Loucy (cell line): ENCODE results near the gene GAREM1.

Experiments used
- H2AFZ ChIP-seq: fragments of 200-600 bp; sonication (generic); 2 replicates; pipeline ENCODE4 v1.6.0; 2016; ENCODE audit warnings: antibody characterized with exemption, mild to moderate bottlenecking, low read length, moderate library complexity
- H3F3A ChIP-seq: fragments of 200-600 bp; 2 replicates; pipeline ENCODE4 v1.6.0; 2016; ENCODE audit warnings: antibody characterized with exemption, low read depth, mild to moderate bottlenecking
- H3K27me3 ChIP-seq: fragments of 200-600 bp; sonication (generic); 2 replicates; pipeline ENCODE4 v1.6.1; 2014; ENCODE audit warnings: low read length, mild to moderate bottlenecking; ENCODE audit not compliant: insufficient read depth, poor library complexity, severe bottlenecking
- H3K36me3 ChIP-seq: fragments of 200-600 bp; sonication (generic); 2 replicates; pipeline ENCODE4 v1.6.1; 2016; ENCODE audit warnings: low read length; ENCODE audit not compliant: insufficient read depth
- H3K4me1 ChIP-seq: fragments of 200-600 bp; sonication (generic); 2 replicates; pipeline ENCODE4 v1.5.1; 2014; ENCODE audit warnings: low read length, mild to moderate bottlenecking; ENCODE audit not compliant: insufficient read depth, poor library complexity, severe bottlenecking
- H3K4me2 ChIP-seq: fragments of 200-600 bp; sonication (generic); 2 replicates; pipeline ENCODE4 v1.6.0; 2014; ENCODE audit warnings: antibody characterized with exemption, low read length, low read depth, mild to moderate bottlenecking; ENCODE audit not compliant: poor library complexity, severe bottlenecking
- H3K4me3 ChIP-seq: fragments of 200-600 bp; sonication (generic); 2 replicates; pipeline ENCODE4 v1.5.1; 2014; ENCODE audit warnings: low read length, mild to moderate bottlenecking, mixed read lengths; ENCODE audit not compliant: poor library complexity, severe bottlenecking
- H3K79me2 ChIP-seq: fragments of 200-600 bp; sonication (generic); 2 replicates; pipeline ENCODE4 v1.6.1; 2014; ENCODE audit warnings: low read length; ENCODE audit not compliant: insufficient read depth
- H3K9ac ChIP-seq: fragments of 200-600 bp; sonication (generic); 2 replicates; pipeline ENCODE4 v1.6.0; 2014; ENCODE audit warnings: mild to moderate bottlenecking, low read depth, low read length, moderate library complexity; ENCODE audit not compliant: poor library complexity, severe bottlenecking
- H3K9me2 ChIP-seq: fragments of 200-600 bp; sonication (generic); replicated peaks from 2 replicates; pipeline ENCODE4 v1.6.1; 2016; ENCODE audit warnings: low read depth, low read length, mixed read lengths
- H3K9me3 ChIP-seq: fragments of 200-600 bp; sonication (generic); 2 replicates; pipeline ENCODE4 v1.6.1; 2014; ENCODE audit warnings: mild to moderate bottlenecking, antibody characterized with exemption, low read length, low read depth; ENCODE audit not compliant: insufficient read depth
- H4K20me1 ChIP-seq: fragments of 200-600 bp; sonication (generic); 2 replicates; pipeline ENCODE4 v1.6.0; 2014; ENCODE audit warnings: antibody characterized with exemption, low read length, mild to moderate bottlenecking; ENCODE audit not compliant: insufficient read depth, poor library complexity, severe bottlenecking
- CTCF ChIP-seq: fragments of 200-600 bp; sonication (generic); conservative IDR thresholded peaks from 2 replicates; pipeline ENCODE4 v1.5.1; 2014; ENCODE audit warnings: mild to moderate bottlenecking, antibody characterized with exemption, low read length
- EZH2phosphoT487 ChIP-seq: fragments of 200-600 bp; IDR thresholded peaks from 2 replicates; pipeline ENCODE4 v1.6.1; 2018; ENCODE audit warnings: antibody characterized with exemption, mild to moderate bottlenecking, moderate library complexity, borderline replicate concordance

GAREM1 gene

GRCh38 chr18:32351032-32351431 lies 119.7 kb downstream of the GAREM1 start:
- H4K20me1 ChIP-seq = no peaks in the 10 kb centered on the region
- H3K9ac ChIP-seq = no peak overlapping the region
- no peaks in the 10 kb centered on the region for H3K4me1 ChIP-seq
- H2AFZ ChIP-seq = no peak overlapping the region
- no peaks in the 10 kb centered on the region for H3K36me3 ChIP-seq
- no peak overlapping the region for H3K4me3 ChIP-seq
- H3K9me3 ChIP-seq = no peaks in the 10 kb centered on the region
- no peak overlapping the region for H3K4me2 ChIP-seq
- no peaks in the 10 kb centered on the region for H3F3A ChIP-seq
- no peak for TF ChIP-seq CTCF
- TF ChIP-seq EZH2phosphoT487 = no peak
- no peaks in the 10 kb centered on the region for H3K79me2 ChIP-seq
- no peaks in the 10 kb centered on the region for H3K9me2 ChIP-seq
- no peaks in the 10 kb centered on the region for H3K27me3 ChIP-seq

DNA sequence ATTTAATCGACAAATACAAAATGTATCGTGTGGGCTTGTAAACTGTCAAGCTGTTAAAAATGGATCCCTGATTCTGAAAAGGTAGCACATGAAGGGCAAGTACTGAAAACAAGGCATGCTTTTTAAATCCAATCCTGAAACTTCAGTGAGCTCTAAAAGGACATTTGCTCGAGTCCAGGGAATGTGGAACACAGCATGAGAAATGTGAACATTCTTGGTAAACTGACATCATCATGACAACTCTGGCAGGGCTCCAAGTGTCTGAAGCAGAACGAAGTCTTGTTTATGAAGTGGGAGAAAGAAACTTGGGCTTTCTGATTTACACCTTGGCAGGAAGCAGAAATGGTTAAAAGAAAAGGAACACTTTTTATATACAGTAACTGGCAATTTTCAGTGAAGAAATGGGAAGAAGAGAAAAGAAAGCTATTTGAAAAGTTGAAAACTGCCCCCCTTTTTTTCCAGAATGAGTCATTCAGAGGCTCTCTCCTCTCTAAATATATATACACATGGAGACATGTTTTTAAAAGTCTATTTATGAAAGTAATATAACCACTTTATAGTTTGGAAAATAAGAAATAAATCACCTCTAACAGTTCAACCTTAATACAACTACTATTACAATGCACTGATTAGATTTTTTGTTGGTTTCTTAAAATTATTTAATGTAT lies 120.8 kb downstream of the GAREM1 start:
- H3K79me2 ChIP-seq = no peaks in the 10 kb centered on the region
- no peaks in the 10 kb centered on the region for H4K20me1 ChIP-seq
- no peaks in the 10 kb centered on the region for H3K9me2 ChIP-seq
- H3K4me1 ChIP-seq = no peaks in the 10 kb centered on the region
- no peak for TF ChIP-seq CTCF
- no peak for TF ChIP-seq EZH2phosphoT487
- H3K36me3 ChIP-seq = no peaks in the 10 kb centered on the region
- no peak overlapping the region for H3K4me3 ChIP-seq
- H2AFZ ChIP-seq = no peak overlapping the region
- no peaks in the 10 kb centered on the region for H3K9me3 ChIP-seq
- no peak overlapping the region for H3K9ac ChIP-seq
- no peaks in the 10 kb centered on the region for H3K27me3 ChIP-seq
- no peaks in the 10 kb centered on the region for H3F3A ChIP-seq
- no peak overlapping the region for H3K4me2 ChIP-seq

GRCh38 chr18:32346671-32347070 lies 124.0 kb downstream of the GAREM1 start:
- no peaks in the 10 kb centered on the region for H3K4me1 ChIP-seq

More at GRCh38 chr18:32346671-32347070, 124.0 kb downstream of the GAREM1 start:
- no peaks in the 10 kb centered on the region for H3K9me3 ChIP-seq
- no peaks in the 10 kb centered on the region for H4K20me1 ChIP-seq
- H3K79me2 ChIP-seq = no peaks in the 10 kb centered on the region
- H3K4me3 ChIP-seq = no peak overlapping the region
- no peak overlapping the region for H3K9ac ChIP-seq
- H3K27me3 ChIP-seq = no peaks in the 10 kb centered on the region
- no peak overlapping the region for H2AFZ ChIP-seq
- no peaks in the 10 kb centered on the region for H3K36me3 ChIP-seq
- H3F3A ChIP-seq = no peaks in the 10 kb centered on the region
- TF ChIP-seq EZH2phosphoT487 = no peak
- TF ChIP-seq CTCF = no peak
- no peak overlapping the region for H3K4me2 ChIP-seq
- H3K9me2 ChIP-seq = no peaks in the 10 kb centered on the region
